Fibroblast of skin of abdomen (primary cell): ENCODE data around the gene MCTP1.

Experiments
- DNase-seq: peaks from one replicate; pipeline ENCODE4 v3.0.0-alpha.2; 2013

Gene MCTP1

DNA sequence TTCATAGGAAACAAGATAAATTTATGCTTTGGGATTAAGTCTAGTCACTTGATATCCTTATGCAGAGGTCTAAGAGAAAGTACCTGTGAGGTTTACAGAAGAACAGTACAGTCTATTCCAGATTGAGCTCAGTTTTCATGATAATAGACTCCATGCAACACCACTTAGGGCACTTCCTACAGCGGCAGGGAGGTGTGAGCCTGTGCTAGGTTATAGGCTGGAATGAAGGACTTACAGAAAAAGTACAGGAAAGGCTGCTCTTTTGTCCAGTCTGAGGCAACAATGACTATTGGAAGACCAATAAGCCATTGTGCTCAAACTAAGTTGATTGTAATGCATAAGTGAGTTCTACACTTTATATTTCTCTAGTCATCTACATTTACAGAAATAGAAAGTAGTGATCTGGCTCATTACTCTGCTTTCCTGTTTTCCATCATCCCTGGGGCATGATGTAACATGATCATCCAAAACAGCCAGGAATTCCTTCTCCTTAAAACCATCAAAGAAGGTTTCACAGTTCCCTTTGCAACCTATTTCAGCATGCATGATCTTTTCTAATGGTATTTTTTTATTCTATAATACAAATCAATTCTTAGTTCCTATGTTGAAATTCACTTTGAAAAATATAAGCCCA lies 343.7 kb downstream of the MCTP1 start:
- peak; percentile 1 for DNase-seq

DNA sequence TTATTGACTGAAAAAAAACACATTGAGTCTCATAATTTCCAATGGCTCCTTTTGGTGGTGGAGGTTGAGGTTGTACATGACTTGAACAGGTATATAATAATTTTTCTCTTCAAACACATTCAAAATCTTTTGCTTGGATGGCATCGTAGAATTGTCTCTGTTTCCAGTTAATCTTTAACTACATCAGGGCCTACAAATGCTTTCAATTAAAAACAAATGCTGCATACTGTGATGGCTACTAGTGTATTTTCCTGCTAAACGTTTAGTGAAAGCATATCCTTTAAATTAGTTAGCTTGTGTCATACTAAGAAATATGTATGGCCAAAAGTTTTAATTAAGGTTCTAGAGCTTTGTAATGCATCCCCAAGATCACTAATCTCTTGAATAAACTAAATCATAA lies 352.6 kb downstream of the MCTP1 start:
- DNase-seq: peak; percentile 15

DNA sequence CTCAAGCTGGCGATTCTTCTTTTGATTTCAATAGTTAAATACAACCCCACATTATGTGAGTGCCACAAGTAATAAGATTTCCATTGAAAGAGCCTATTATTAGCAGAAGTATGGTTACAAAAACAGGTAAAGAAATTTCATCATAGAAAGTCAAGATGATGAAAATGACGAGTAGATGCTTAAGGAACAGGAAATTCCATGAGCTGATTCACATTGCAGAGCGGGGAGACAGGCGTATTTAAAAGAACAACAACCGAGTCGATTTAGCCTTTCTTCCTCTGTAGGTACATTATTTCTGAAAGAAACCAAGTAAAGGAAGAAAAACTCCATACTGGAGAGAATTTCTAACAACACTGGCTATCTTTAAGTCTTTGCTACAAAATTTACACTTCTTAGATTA lies 356.0 kb downstream of the MCTP1 start:
- no peak for DNase-seq

DNA sequence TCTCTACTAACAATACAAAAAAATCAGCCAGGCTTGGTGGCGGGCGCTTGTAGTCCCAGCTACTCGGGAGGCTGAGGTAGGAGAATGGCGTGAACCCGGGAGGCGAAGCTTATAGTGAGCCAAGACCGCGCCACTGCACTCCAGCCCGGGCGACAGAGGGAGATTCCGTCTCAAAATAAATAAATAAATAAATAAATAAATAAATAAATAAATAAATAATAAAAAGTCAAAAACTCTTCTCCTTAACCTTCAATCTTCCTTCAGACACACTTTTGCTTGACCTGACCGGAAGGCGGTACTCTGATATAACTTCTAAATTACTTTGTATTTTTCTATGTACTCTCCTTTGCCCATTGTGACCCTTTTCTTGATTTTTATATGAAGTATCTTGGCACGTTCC lies 364.3 kb downstream of the MCTP1 start:
- DNase-seq: no peak

DNA sequence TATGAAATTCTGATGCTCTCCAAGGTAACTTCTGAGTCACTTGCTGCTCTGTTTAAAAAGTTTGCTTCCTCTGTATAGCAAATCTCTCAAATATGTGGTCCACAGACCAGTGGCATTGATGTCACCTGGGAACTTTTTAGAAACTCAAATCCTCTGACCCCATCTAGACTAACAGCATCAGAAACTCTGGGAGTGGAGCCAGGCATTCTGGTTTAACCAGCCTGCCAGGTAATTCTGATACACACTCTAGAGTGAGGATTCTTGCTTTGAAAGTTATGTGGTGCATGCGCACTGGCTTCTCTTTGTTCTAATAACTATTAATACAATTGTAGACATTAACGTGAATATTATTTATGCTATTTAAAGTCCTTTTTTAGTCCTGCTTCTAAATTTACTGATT lies 368.3 kb downstream of the MCTP1 start:
- no peak for DNase-seq

DNA sequence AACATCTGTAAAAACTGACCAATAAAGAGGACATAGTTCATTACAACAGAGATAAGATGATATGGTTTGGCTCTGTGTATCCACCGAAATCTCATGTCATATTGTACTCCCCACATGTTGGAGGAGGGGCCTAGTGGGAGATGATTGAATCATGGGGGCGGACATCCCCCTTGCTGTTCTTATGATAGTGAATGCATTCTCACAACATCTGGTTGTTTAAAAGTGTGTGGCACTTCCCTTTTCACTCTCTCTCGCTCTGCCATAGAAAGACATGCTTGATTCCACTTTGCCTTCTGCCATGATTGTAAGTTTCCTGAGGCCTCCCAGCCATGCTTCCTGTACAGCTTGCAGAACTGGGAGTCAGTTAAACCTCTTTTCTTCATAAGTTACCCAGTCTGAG lies 373.6 kb downstream of the MCTP1 start:
- DNase-seq: no peak

DNA sequence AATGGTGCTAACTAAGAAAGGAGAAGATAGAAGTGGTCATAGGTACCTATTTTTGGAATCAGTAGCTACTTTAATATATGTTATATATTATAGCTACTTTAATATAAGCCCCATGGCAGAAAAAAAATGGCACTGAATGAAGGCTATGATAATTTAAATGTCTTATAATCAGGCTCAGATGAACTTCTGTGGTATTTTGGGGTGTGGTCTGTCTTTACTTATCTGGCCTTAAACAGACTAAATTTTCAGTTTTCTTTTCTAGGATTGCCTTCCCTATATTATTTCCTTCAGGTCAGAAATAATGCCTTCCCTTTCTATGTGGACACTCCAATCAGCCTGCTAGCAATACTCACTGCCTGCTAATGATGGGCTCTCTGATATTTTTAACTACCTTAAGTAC lies 374.2 kb downstream of the MCTP1 start:
- no peak for DNase-seq

DNA sequence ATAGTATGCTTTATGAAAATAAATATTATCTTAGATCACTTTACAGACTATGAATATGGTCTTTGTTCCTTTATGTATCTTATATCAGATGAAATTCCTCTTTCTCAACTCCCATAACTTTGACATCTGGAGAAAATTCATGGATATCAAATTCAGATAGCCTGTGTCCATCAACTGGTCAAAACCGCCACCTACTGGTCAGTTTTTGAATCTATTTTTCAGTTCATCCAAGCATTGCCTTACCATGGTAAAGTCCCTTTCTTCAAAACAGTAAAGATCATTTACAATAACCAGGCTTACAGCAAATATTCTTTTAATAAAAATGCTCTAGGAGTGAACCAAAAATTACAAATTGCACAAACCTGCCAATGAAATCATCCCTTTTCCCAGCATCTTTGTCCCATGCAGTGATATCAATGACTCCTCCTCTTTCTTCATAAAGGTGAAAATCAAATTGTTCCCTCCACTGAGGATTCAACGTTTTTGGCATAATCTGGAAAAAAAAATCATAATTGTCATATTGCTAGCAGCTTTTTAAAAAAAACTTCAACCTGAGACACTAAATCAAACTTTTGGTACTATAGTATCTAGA lies 375.9 kb downstream of the MCTP1 start:
- DNase-seq: peak; percentile 39

DNA sequence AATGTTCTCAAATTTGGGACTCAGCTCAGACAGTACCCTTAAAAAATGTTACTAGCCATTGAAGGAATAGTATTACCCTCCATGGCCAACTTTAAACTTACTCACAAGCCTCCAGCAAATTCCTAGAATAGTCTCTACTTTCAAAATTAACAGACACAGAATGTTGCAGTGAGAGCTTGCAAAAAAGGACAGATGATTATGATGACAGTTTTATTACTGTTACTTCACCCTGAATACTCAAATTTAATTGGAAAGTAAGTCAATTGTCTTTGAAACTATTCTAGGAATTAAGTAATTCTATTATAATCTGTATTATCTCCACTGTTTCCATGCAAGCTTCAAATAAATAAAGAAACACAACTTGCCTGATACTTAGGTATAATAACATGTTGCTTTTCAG lies 378.1 kb downstream of the MCTP1 start:
- DNase-seq: peak; percentile 25

DNA sequence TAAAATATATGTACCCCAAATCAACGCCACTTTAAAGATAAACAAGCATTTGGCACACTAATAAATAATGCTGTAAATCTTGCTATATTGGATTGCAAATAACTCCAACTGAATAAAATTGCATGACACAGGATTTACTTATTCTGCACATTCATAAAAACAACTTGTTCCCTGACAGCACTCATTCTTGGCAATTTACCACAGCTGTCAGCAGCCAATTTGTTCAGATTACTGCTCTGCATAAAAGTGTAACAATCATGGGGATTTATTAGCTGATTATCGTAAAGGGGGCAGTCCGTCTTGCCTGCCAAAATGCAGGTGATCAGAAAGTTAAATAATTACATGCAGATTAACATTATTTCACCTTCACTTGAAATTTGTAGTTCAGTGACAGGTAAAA lies 381.2 kb downstream of the MCTP1 start:
- peak; percentile 25 for DNase-seq

DNA sequence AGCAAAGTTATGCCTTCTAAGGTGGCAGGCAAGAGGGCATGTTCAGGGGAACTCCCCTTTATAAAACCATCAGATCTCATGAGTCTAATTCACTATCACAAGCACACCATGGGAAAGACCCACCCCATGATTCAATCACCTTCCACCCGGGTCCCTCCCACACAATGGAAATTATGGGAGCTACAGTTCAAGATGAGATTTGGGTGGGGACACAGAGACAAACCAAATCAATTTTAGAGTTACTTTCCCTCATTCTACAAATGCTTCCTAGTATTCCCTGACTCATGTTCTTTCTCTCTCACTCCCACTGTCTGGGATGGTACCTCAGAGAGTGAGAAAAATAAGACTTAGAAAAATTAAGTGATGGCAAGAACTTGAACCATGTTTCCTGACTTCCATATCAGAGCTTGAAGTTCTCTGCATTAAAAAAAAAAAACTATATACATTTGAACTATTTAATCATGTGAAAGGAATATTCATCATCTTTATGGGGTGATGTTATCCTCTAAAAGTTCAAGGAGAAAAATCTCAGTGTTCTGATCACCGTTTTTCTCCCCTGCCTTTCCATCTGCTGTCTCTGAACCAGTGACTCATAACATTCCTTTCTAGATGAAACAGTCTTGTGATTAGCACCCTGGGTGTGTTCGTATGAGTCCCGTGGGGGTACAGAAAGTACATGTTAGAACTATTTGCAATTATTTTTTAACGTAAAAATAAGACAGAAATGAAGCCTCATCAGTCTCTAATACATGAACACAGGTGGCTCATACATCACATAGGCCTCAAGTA lies 383.5 kb downstream of the MCTP1 start:
- DNase-seq: peak; percentile 67

DNA sequence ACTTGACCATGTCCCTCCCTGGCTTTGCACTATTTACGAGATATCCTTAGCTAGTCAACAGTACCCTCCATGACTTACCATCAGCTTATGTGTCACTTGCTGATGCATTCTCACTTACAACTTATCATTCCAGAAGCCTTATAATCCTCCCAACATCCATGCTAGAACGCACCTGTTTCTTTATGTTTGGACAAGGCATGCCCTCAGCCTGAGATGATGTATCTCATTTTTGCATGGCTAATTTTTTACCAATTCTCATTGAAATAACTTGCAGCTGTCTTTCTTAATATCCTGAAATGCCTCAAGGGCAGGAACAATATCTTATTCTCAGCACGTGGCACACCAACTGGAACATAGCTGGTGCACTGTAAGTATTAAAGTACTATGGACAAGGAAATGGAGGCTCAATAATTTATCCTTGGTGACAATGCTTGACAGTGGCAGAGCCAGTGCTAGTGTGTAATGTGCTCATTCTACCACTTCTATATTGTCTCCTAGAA lies 384.8 kb downstream of the MCTP1 start:
- DNase-seq: no peak

DNA sequence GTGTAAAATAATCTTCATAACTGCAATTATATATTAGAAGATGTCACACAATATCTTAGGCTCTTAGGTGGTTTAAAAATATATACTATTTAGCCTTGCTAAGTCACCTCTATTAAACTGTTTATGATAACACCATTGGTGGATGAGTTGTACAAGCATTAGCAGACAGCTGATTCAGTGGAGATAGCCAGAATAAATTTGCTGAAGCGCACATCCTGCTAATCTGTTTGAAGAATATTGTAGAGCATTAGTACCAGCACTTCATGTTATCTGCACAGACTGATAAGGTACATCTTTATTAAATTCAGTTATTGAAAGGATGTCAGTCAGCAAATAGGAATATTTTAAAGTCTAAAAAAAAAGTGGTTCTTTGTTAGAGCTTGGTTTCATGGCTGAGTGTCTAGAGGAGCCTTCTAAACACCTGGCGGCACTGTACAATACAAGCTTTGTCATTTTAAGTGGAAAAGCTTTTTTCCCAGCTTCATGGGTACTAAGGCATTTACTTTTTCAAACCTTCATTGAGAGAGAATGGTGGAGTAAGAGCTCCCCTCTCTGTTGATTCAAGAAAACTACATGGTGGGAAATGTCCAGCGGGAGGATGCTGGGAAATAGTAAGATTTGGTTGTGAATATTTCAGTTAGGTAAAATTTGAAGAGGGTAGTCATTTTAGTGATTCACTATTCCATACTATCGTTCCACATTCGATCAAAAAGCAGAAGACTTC lies 391.3 kb downstream of the MCTP1 start:
- DNase-seq: peak; percentile 5

DNA sequence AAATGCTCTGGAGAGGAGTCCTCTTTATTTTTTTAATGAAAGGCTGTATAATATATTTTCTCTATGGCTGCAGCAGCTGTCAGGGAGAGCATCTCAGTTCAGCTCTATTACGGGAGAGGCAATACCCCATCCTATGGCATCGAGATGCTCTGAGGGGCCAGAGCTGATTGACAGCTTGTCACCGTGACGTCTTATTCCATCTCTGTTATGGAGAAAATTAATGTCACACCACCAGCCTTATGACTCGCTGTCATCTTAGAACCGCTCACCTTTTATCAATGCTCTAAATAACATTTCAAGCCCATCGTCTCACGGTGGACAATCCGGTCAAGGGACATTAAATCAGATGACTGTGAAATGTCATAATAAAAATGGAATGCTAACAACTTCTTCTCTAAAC lies 392.9 kb downstream of the MCTP1 start:
- DNase-seq: no peak

DNA sequence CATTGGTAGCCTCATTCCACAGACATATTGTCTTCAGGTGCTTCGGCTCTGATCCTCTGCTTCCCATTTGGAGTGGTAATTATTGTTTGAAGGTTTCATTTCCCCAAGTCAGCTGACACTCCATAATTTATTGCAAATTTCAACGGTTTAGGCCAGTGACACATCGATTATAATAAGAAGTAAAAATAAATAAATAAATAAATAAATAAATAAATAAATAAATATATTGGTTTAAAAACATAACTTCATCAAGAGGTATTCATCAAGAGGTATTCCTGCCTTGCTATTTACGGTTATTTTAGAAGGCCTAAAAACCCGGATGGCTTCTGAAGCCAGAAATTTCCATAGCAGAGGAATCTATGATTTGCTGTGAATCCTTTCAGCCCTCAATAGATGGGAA lies 393.3 kb downstream of the MCTP1 start:
- no peak for DNase-seq

DNA sequence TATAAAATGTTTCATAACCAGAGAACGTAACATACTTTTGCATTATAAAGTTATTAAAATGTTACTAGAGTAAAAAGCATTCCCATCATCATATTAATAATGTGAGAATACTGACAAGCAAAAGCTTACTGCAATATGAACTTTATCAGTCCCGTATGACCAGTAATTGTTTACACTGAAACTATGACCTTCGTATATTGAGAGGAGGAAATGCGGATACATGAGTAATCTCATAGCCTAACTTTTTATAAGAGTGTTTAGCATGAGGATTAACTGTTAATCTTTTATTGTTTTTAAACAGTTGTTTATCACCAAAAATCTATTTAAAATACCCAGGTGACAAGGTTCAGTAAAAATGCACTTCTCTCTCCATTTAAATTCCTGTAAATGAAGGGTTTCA lies 394.0 kb downstream of the MCTP1 start:
- no peak for DNase-seq

DNA sequence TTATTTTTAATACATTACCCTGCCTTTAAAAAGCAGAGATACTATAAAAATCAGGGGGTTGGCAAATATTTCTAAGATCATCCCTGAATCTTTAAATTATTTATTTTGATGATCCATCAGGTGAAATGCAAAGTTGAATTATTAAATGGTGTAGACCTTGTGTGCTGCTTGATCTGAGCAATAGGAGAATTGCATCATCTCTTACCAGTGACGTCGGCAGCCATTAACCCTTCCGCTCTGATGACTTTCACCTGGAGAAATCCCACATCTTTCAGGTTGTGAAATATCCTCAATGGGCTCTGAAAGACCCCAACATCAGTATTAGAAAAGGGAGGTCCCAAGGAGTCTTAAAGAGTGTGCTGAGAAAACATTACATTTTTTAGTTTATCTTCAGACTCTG lies 396.2 kb downstream of the MCTP1 start:
- DNase-seq: no peak

DNA sequence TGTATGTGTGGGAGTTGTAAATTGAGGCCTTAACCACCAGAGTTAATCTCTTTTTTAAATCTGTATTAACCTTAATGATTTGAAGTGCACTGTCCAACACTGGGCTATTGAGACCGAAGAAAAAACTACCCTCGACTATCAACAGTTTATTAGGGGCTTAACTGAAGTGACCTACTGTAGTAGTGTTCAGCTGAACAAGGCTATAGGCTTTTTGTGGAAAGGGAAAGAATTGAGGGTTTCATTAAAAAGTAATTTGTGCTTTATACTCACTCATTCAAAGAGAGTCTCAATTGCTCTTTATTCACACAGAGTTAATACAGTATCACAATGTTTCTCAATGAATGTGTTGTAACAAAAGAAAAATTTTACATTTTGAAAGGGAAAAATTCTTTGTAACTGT lies 399.0 kb downstream of the MCTP1 start:
- no peak for DNase-seq

DNA sequence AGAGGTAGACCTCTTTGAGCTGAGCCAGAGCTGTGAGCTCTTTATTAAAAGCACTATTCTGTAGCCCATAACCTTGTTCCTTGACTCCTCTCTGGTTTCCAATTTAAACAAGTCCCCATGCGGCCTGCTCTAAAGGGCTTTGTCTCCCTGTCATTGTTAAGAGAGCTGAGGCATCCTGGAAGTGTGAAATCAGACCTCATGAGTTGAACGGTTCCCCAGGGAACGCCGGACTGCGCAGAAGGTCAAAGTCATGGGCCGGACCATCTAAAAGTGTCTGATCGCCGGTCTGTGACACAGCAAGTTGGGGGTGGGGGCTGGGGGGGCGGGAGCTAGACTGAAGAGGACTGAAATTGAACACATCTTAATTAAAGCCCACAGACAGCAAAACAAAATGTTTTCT lies 400.6 kb downstream of the MCTP1 start:
- DNase-seq: no peak

DNA sequence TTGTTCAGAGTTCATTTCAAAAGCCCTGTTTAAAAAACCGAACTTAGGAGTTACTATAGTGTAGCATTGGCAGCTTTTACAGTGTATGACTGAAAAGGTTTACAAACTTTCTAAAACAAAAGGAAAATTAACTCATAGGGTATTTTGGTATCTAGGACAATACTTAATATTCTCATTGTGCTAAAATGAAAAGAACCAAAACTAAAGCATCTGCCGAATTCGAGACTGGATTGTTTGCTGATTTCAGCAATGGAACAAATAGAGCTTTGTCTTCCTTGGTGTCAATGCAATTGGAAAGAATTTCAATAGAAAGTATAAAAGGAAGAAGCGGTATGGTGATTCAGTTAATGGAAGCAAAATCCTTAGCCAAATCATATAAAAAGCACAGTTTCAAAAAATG lies 412.4 kb downstream of the MCTP1 start:
- DNase-seq: no peak

DNA sequence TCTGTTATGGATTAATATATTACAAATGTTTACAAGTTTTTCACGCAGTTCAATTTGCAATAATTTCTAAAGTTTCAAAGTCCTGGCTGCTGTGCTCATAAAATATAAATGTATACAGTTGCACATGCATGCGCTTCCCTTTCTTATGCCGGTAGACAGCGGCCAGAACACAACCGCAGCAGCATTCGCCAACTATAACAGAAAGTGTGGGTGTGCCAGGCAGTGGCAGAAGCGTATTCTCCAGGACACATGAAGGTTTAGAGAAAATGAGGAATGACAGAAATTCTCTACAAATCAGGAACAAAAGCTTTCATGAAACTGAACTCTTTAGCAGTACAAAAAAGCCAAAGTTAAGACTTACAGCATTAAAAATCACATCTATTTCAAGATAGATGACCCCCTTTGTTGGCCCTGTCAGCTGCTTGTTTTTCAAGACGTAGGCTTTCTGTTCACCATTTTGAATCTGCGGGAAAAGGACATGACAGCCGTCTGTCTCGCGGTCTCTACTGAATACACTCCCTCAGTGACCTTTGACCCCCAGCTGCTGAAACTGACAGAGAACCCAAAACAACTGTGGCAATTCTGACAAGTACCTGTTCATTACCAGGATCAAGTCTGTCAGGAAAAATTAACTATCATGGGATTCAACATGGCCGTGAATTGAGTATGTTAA lies 414.2 kb downstream of the MCTP1 start:
- no peak for DNase-seq

DNA sequence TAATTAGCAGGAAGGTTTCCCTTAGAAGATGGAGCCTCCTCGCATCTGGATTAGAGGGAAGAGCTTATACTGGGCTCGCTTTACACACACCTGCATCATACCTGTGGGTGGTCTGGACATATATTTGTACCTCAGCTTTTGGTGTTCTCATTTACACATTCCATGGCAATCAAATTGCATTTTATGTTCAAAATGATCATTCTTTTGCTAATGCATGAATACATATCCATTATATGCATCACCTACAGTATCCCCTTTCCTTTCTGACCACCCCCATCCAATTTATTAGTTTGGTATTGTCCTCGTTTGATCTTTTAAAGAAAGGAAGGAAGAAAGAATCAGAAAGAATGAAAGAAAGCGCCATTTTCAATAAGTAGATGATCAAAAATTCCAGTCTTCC lies 415.0 kb downstream of the MCTP1 start:
- no peak for DNase-seq

DNA sequence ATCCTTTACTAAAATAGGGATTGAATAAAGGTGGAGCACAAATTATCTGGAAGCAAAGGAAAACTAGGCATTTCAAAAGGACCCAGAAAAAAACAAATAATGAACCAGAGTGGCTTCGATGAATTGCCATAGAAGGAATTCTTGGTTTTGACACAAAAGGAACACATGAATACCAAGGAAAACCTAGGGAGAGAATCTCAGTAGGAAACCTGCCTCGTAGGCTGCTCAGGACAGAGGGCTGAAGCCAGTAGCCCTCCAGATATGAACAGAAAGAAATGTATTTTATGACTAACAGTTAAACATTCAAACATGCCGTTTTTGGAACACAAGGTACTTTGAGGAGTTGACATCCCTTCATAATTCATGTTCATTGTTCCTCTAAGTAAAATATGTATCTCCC lies 420.9 kb downstream of the MCTP1 start:
- no peak for DNase-seq
